Mammary epithelial cell (primary cell): ENCODE measurements around the gene CAST.

Experiments used
- CTCF ChIP-seq, 2 donors: IDR thresholded peaks in 1 of 2; conservative IDR thresholded peaks in 1 of 2; 2 replicates each; pipeline ENCODE4 v1.5.1; 2011 to 2012; ENCODE audit warnings: inconsistent platforms in 2 of 2, low read length in 2 of 2, mild to moderate bottlenecking in 2 of 2, control low read depth in 1 of 2, low read depth in 1 of 2; ENCODE audit not compliant: insufficient read depth in 1 of 2; ENCODE audit errors: extremely low read depth in 1 of 2
- EZH2 ChIP-seq: IDR thresholded peaks from 2 replicates; pipeline ENCODE4 v1.6.1; 2012; ENCODE audit warnings: low read length, inconsistent platforms, borderline replicate concordance

GRCh38 chr5:96789794-96790330, 127.7 kb downstream of the CAST start:
- TF ChIP-seq CTCF (conservative IDR thresholded peaks at IDR 0.05 in 1 of 2, IDR thresholded peaks at IDR 0.05 in 1 of 2; ENCODE audit: extremely low read depth in 1 of 2, insufficient read depth in 1 of 2, low read depth in 1 of 2, low read length in 2 of 2): no peak
- TF ChIP-seq EZH2: no peak
